Panc1 (cell line): Measurements from ENCODE around the gene SLCO2A1. TPM values are rescaled to one million over a fixed set of nuclear protein-coding genes. Genes with fewer than 3 reads are reported as not detected.

Source experiments
- ATAC-seq: fragments of 200-7000 bp; cut with Tn5 transposase; 2 replicates; pipeline ENCODE4 v1.9.1; 2020; ENCODE audit warnings: mild to moderate bottlenecking, moderate library complexity
- BruUV-seq: library from RNA; stranded (reverse); fragments of 400-500 nt; replicated peaks from 2 replicates; lab custom pipeline; 2021; lab: Mats Ljungman, UMichigan
- CTCF ChIA-PET: fragments of 300-600 bp; sonication (Branson Sonifier 250); formaldehyde crosslinking; loops from one replicate; lab custom pipeline; 2022; ENCODE audit warnings: antibody characterized with exemption; lab: Charles Lee
- POLR2A ChIA-PET: fragments of 300-600 bp; sonication (Branson Sonifier 250); formaldehyde crosslinking; loops from one replicate; lab custom pipeline; 2022; ENCODE audit warnings: antibody characterized with exemption; lab: Charles Lee
- DNase-seq: peaks from one replicate; pipeline ENCODE4 v3.0.0-alpha.2; 2010; ENCODE audit warnings: low read depth, low spot score
- H3K27ac ChIP-seq: 2 replicates; pipeline ENCODE4 v1.5.1; 2011; ENCODE audit warnings: mild to moderate bottlenecking, low read length, inconsistent platforms
- H3K27me3 ChIP-seq: fragments of 200-500 bp; sonication (Bioruptor generic); 2 replicates; pipeline ENCODE4 v1.6.0; 2014; ENCODE audit warnings: low read length, inconsistent platforms; ENCODE audit not compliant: control insufficient read depth, insufficient read depth
- H3K36me3 ChIP-seq: fragments of 200-500 bp; sonication (Bioruptor generic); 2 replicates; pipeline ENCODE4 v1.5.1; 2014; ENCODE audit warnings: inconsistent platforms, mild to moderate bottlenecking, low read length, moderate library complexity; ENCODE audit not compliant: control insufficient read depth, insufficient read depth
- H3K4me1 ChIP-seq: 2 replicates; pipeline ENCODE4 v1.5.1; 2011; ENCODE audit warnings: inconsistent platforms, mild to moderate bottlenecking, low read length, moderate library complexity; ENCODE audit not compliant: control insufficient read depth, insufficient read depth
- H3K4me3 ChIP-seq, 2 experiments: 2 replicates each; pipeline ENCODE4 v1.5.1; 2011 to 2012; ENCODE audit warnings: low read depth in 2 of 2, low read length in 2 of 2, mild to moderate bottlenecking in 2 of 2, inconsistent platforms in 1 of 2, moderate library complexity in 1 of 2
- H3K9me3 ChIP-seq: fragments of 200-500 bp; sonication (Bioruptor generic); 2 replicates; pipeline ENCODE4 v1.5.1; 2014; ENCODE audit warnings: low read depth, mild to moderate bottlenecking, inconsistent platforms, low read length, moderate library complexity; ENCODE audit not compliant: control insufficient read depth, insufficient read depth
- POLR2AphosphoS5 ChIP-seq: IDR thresholded peaks from 2 replicates; pipeline ENCODE4 v1.6.1; 2012; ENCODE audit warnings: mild to moderate bottlenecking, low read depth, low read length, moderate library complexity
- SIN3A ChIP-seq: IDR thresholded peaks from 2 replicates; pipeline ENCODE4 v1.6.1; 2012; ENCODE audit warnings: low read depth, mild to moderate bottlenecking, low read length, moderate library complexity, borderline replicate concordance; ENCODE audit not compliant: insufficient read depth
- TCF7L2 ChIP-seq: IDR thresholded peaks from 2 replicates; pipeline ENCODE4 v1.6.1; 2011; ENCODE audit warnings: mild to moderate bottlenecking, low read depth, low read length, inconsistent platforms
- in situ Hi-C: cut with HindIII; loops from 2 replicates; pipeline ENCODE4 v1.10.0; 2016; ENCODE audit warnings: low sequenced_read_pairs, low pct_unique_long_range_greater_than_20kb
- intact Hi-C: fragments of 100-400 bp; cut with micrococcal nuclease; formaldehyde crosslinking; loops from one replicate; pipeline ENCODE4 v1.10.0; 2022; ENCODE audit not compliant: unreplicated experiment
- total RNA-seq: library from RNA; stranded (reverse); gene quantifications from one replicate; pipeline ENCODE4 v1.2.1, GENCODE V29; 2021; ENCODE audit not compliant: unreplicated experiment
- TF ChIP-seq, protein P1 (sequence below): fragments of 450-650 bp; IDR thresholded peaks from 2 replicates; pipeline ENCODE4 v1.5.1; 2017; ENCODE audit warnings: mild to moderate bottlenecking
- TF ChIP-seq, protein P2 (sequence below), 2 experiments: IDR thresholded peaks; 2 replicates each; pipeline ENCODE4 v1.6.1; 2011 to 2012; ENCODE audit warnings: low read depth in 2 of 2, control low read depth in 1 of 2, low read length in 1 of 2, mild to moderate bottlenecking in 1 of 2, moderate library complexity in 1 of 2; ENCODE audit not compliant: insufficient read depth in 1 of 2

The SLCO2A1 gene
- total RNA-seq, 1 experiment from 2014 or later, result 0.62 TPM

DNA sequence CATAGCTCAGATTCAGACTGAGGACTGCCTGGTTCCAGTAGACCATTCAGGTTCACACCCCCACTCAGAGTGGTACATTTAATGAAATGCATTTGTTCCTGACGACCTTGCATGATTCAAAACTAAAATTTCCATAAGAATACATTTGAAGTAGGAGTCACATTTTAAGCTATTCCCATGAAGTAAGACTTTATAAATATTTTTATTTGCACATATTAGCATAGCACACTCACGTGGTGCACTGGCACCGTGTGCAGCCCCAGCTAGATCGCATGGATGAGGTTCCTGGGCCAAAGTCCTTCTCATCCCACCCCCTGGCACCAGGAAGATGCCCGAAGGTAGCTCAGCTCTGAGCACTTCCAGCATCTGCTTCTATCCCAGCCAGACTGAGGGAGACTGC is 59.4 kb downstream of the SLCO2A1 start:
- POLR2A ChIA-PET, result no interaction called here
- TF ChIP-seq SIN3A (no peak), TCF7L2 (no peak), POLR2AphosphoS5 (no peak)
- TF ChIP-seq, protein P1, sequence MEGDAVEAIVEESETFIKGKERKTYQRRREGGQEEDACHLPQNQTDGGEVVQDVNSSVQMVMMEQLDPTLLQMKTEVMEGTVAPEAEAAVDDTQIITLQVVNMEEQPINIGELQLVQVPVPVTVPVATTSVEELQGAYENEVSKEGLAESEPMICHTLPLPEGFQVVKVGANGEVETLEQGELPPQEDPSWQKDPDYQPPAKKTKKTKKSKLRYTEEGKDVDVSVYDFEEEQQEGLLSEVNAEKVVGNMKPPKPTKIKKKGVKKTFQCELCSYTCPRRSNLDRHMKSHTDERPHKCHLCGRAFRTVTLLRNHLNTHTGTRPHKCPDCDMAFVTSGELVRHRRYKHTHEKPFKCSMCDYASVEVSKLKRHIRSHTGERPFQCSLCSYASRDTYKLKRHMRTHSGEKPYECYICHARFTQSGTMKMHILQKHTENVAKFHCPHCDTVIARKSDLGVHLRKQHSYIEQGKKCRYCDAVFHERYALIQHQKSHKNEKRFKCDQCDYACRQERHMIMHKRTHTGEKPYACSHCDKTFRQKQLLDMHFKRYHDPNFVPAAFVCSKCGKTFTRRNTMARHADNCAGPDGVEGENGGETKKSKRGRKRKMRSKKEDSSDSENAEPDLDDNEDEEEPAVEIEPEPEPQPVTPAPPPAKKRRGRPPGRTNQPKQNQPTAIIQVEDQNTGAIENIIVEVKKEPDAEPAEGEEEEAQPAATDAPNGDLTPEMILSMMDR, result no peak
- TF ChIP-seq, protein P2, sequence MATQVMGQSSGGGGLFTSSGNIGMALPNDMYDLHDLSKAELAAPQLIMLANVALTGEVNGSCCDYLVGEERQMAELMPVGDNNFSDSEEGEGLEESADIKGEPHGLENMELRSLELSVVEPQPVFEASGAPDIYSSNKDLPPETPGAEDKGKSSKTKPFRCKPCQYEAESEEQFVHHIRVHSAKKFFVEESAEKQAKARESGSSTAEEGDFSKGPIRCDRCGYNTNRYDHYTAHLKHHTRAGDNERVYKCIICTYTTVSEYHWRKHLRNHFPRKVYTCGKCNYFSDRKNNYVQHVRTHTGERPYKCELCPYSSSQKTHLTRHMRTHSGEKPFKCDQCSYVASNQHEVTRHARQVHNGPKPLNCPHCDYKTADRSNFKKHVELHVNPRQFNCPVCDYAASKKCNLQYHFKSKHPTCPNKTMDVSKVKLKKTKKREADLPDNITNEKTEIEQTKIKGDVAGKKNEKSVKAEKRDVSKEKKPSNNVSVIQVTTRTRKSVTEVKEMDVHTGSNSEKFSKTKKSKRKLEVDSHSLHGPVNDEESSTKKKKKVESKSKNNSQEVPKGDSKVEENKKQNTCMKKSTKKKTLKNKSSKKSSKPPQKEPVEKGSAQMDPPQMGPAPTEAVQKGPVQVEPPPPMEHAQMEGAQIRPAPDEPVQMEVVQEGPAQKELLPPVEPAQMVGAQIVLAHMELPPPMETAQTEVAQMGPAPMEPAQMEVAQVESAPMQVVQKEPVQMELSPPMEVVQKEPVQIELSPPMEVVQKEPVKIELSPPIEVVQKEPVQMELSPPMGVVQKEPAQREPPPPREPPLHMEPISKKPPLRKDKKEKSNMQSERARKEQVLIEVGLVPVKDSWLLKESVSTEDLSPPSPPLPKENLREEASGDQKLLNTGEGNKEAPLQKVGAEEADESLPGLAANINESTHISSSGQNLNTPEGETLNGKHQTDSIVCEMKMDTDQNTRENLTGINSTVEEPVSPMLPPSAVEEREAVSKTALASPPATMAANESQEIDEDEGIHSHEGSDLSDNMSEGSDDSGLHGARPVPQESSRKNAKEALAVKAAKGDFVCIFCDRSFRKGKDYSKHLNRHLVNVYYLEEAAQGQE (IDR thresholded peaks at IDR 0.05; ENCODE audit: insufficient read depth in 1 of 2, low read depth in 2 of 2, low read length in 1 of 2), result no peak
- no peaks in the 10 kb centered on the region for H3K4me1 ChIP-seq
- H3K27me3 ChIP-seq, result no peaks in the 10 kb centered on the region
- ATAC-seq (no peak), DNase-seq (no peak)
- no TSS peak for BruUV-seq
- no peak overlapping the region for H3K27ac ChIP-seq
- in situ Hi-C loops (no loop called here), intact Hi-C loops (no loop called here)
- H3K36me3 ChIP-seq, result no peaks in the 10 kb centered on the region
- CTCF ChIA-PET, result no interaction called here
- no peak overlapping the region for H3K4me3 ChIP-seq
- no peaks in the 10 kb centered on the region for H3K9me3 ChIP-seq

GRCh38 chr3:133967992-133968892 is 61.5 kb downstream of the SLCO2A1 start:
- no peak overlapping the region for H3K4me3 ChIP-seq
- no peak for DNase-seq
- no peaks in the 10 kb centered on the region for H3K4me1 ChIP-seq
- TF ChIP-seq SIN3A, result no peak
- TF ChIP-seq POLR2AphosphoS5, result no peak
- TF ChIP-seq TCF7L2, result no peak
- TF ChIP-seq, protein P1, result no peak
- TF ChIP-seq, protein P2 (IDR thresholded peaks at IDR 0.05; ENCODE audit: insufficient read depth in 1 of 2, low read depth in 2 of 2, low read length in 1 of 2), result no peak
- no peak overlapping the region for H3K27ac ChIP-seq
- H3K36me3 ChIP-seq, result no peaks in the 10 kb centered on the region
- ChIA-PET CTCF (no interaction called here), POLR2A (interaction anchor here (0.7 kb wide), 1 partner anchor 30 kb away, joined by 5 read pairs; no protein-coding TSS in a partner anchor)
- intact Hi-C loops (no loop called here), in situ Hi-C loops (no loop called here)
- no peak for ATAC-seq
- no peaks in the 10 kb centered on the region for H3K9me3 ChIP-seq
- no peaks in the 10 kb centered on the region for H3K27me3 ChIP-seq
- BruUV-seq, result no TSS peak
